GM21423 (cell line): ENCODE data around the gene GDPD3.
"Not testable (repeated sequence)": the region's sequence is repeated elsewhere in the genome, so short reads cannot be mapped to it uniquely, and the experiment has no call there.

Experiments
- ATAC-seq: cut with Tn5 transposase; IDR thresholded peaks from one replicate; pipeline ENCODE4 v1.9.1; 2021; ENCODE audit warnings: mild to moderate bottlenecking, moderate library complexity; ENCODE audit not compliant: unreplicated experiment

GDPD3 gene

GRCh38 chr16:30125690-30126089, 12.4 kb upstream of the GDPD3 start:
- ATAC-seq, result not testable (repeated sequence)

- no peak for ATAC-seq
Observed at GRCh38 chr16:30124985-30125379, 11.6 kb upstream of the GDPD3 start.

- no peak for ATAC-seq
Observed at GRCh38 chr16:30122604-30123160, 9.3 kb upstream of the GDPD3 start.

- no peak for ATAC-seq
Observed at GRCh38 chr16:30121741-30122571, 8.6 kb upstream of the GDPD3 start.

- no peak for ATAC-seq
Observed at GRCh38 chr16:30120340-30121105, 7.2 kb upstream of the GDPD3 start.

GRCh38 chr16:30119428-30119827, 6.1 kb upstream of the GDPD3 start:
- ATAC-seq, result no peak

GRCh38 chr16:30117768-30118167, 4.4 kb upstream of the GDPD3 start:
- no peak for ATAC-seq

- no peak for ATAC-seq
Observed at GRCh38 chr16:30116291-30117207, 3.2 kb upstream of the GDPD3 start.

GRCh38 chr16:30115238-30115637, 1.9 kb upstream of the GDPD3 start:
- ATAC-seq, result no peak

- not testable (repeated sequence) for ATAC-seq
Observed at GRCh38 chr16:30114833-30115232, 1.5 kb upstream of the GDPD3 start.

GRCh38 chr16:30114411-30114810, 1.1 kb upstream of the GDPD3 start:
- no peak for ATAC-seq

- ATAC-seq, result no peak
Observed at GRCh38 chr16:30113711-30114333, 485 bp upstream of the GDPD3 start.

GRCh38 chr16:30112197-30113030, 923 bp downstream of the GDPD3 start:
- ATAC-seq, result no peak

- ATAC-seq, result no peak
Observed at GRCh38 chr16:30110661-30111060, 2.7 kb downstream of the GDPD3 start.

- ATAC-seq, result no peak
Observed at GRCh38 chr16:30108059-30108850, 5.1 kb downstream of the GDPD3 start.

- ATAC-seq, result no peak
Observed at GRCh38 chr16:30104492-30104891, 8.8 kb downstream of the GDPD3 start.

- no peak for ATAC-seq
Observed at GRCh38 chr16:30104090-30104489, 9.2 kb downstream of the GDPD3 start.

GRCh38 chr16:30096862-30097563, 16.3 kb downstream of the GDPD3 start:
- ATAC-seq, result no peak
